Measurements from ENCODE around the gene HSD17B4. TPM values are rescaled to one million over a fixed set of nuclear protein-coding genes. Genes with fewer than 3 reads are reported as not detected.

HSD17B4 gene
- total and polyA plus RNA-seq, 2 of the 13 experiments (the other 11 are each of a cell fraction or from before 2014, with no cell fraction given): 178 to 399 TPM

DNA sequence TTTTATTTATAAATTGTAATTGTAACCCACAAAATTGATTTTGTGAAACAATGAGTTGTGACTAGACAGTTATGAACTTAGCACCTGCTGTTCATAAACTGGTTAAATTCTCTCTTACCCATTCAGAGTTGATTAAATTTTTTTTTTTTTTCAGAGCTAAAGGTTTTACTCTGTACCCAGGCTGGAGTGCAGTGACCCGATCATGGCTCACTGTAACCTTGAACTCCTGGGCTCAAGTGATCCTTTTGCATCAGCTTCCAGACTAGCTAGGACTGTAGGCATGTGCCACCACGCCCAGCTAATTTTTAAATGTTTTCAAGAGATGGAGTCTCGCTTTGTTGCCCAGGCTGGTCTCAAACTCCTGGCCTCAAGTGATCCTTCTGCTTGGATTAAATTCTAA is 1.9 kb downstream of the HSD17B4 start (continued):
- TF ChIP-seq SP1 (IDR thresholded peaks at IDR 0.05) (no peak), SP1 (CRISPR knock-in tag; IDR thresholded peaks at IDR 0.05) (no peak), SUZ12 (IDR thresholded peaks at IDR 0.05; ENCODE audit: low read depth, low read length) (no peak), ZMYM2 (CRISPR knock-in tag; IDR thresholded peaks at IDR 0.05) (no peak), BORCS8-MEF2B (CRISPR knock-in tag; IDR thresholded peaks at IDR 0.05) (no peak), POLR2AphosphoS2 (IDR thresholded peaks at IDR 0.05; ENCODE audit: low read depth, low read length) (no peak), CAMTA2 (CRISPR knock-in tag; IDR thresholded peaks at IDR 0.05; ENCODE audit: borderline replicate concordance) (no peak), SAP130 (CRISPR knock-in tag; IDR thresholded peaks at IDR 0.05; ENCODE audit: low read depth) (0 out of 2 replicates have a peak, but pooled peaks have one; percentile 12), THAP11 (CRISPR knock-in tag; IDR thresholded peaks at IDR 0.05) (0 out of 2 replicates have a peak, but pooled peaks have one; percentile 21), ZNF790 (CRISPR knock-in tag; IDR thresholded peaks at IDR 0.05; ENCODE audit: borderline replicate concordance) (no peak), ZNF564 (CRISPR knock-in tag; IDR thresholded peaks at IDR 0.05) (no peak), ZNF224 (CRISPR knock-in tag; IDR thresholded peaks at IDR 0.05) (no peak), ZNF766 (CRISPR knock-in tag; IDR thresholded peaks at IDR 0.05; ENCODE audit: borderline replicate concordance) (no peak), ESRRA (CRISPR knock-in tag; IDR thresholded peaks at IDR 0.05; ENCODE audit: low read depth) (no peak), ZZZ3 (CRISPR knock-in tag; IDR thresholded peaks at IDR 0.05; ENCODE audit: borderline replicate concordance) (no peak), ZBTB3 (CRISPR knock-in tag; IDR thresholded peaks at IDR 0.05; ENCODE audit: borderline replicate concordance, low read depth) (no peak), MIER2 (CRISPR knock-in tag; IDR thresholded peaks at IDR 0.05) (no peak), POLR2A (IDR thresholded peaks at IDR 0.05; ENCODE audit: insufficient read depth in 1 of 2, low read depth in 2 of 2, low read length in 2 of 2) (no peak), RBM39 (IDR thresholded peaks at IDR 0.05; ENCODE audit: low read depth, low read length, poor library complexity, severe bottlenecking) (no peak), ATF1 (CRISPR knock-in tag; IDR thresholded peaks at IDR 0.05) (no peak), PHF20 (CRISPR knock-in tag; IDR thresholded peaks at IDR 0.05) (no peak)
- TF ChIP-seq, protein P1, sequence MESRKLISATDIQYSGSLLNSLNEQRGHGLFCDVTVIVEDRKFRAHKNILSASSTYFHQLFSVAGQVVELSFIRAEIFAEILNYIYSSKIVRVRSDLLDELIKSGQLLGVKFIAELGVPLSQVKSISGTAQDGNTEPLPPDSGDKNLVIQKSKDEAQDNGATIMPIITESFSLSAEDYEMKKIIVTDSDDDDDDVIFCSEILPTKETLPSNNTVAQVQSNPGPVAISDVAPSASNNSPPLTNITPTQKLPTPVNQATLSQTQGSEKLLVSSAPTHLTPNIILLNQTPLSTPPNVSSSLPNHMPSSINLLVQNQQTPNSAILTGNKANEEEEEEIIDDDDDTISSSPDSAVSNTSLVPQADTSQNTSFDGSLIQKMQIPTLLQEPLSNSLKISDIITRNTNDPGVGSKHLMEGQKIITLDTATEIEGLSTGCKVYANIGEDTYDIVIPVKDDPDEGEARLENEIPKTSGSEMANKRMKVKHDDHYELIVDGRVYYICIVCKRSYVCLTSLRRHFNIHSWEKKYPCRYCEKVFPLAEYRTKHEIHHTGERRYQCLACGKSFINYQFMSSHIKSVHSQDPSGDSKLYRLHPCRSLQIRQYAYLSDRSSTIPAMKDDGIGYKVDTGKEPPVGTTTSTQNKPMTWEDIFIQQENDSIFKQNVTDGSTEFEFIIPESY (CRISPR knock-in tag; IDR thresholded peaks at IDR 0.05): no peak
- TF ChIP-seq, protein P2, sequence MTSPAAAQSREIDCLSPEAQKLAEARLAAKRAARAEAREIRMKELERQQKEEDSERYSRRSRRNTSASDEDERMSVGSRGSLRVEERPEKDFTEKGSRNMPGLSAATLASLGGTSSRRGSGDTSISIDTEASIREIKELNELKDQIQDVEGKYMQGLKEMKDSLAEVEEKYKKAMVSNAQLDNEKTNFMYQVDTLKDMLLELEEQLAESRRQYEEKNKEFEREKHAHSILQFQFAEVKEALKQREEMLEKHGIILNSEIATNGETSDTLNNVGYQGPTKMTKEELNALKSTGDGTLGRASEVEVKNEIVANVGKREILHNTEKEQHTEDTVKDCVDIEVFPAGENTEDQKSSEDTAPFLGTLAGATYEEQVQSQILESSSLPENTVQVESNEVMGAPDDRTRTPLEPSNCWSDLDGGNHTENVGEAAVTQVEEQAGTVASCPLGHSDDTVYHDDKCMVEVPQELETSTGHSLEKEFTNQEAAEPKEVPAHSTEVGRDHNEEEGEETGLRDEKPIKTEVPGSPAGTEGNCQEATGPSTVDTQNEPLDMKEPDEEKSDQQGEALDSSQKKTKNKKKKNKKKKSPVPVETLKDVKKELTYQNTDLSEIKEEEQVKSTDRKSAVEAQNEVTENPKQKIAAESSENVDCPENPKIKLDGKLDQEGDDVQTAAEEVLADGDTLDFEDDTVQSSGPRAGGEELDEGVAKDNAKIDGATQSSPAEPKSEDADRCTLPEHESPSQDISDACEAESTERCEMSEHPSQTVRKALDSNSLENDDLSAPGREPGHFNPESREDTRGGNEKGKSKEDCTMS (CRISPR knock-in tag; conservative IDR thresholded peaks at IDR 0.05): no peak
- TF ChIP-seq, protein P3, sequence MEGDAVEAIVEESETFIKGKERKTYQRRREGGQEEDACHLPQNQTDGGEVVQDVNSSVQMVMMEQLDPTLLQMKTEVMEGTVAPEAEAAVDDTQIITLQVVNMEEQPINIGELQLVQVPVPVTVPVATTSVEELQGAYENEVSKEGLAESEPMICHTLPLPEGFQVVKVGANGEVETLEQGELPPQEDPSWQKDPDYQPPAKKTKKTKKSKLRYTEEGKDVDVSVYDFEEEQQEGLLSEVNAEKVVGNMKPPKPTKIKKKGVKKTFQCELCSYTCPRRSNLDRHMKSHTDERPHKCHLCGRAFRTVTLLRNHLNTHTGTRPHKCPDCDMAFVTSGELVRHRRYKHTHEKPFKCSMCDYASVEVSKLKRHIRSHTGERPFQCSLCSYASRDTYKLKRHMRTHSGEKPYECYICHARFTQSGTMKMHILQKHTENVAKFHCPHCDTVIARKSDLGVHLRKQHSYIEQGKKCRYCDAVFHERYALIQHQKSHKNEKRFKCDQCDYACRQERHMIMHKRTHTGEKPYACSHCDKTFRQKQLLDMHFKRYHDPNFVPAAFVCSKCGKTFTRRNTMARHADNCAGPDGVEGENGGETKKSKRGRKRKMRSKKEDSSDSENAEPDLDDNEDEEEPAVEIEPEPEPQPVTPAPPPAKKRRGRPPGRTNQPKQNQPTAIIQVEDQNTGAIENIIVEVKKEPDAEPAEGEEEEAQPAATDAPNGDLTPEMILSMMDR (CRISPR knock-in tag; IDR thresholded peaks at IDR 0.05): no peak
- TF ChIP-seq, protein P4, sequence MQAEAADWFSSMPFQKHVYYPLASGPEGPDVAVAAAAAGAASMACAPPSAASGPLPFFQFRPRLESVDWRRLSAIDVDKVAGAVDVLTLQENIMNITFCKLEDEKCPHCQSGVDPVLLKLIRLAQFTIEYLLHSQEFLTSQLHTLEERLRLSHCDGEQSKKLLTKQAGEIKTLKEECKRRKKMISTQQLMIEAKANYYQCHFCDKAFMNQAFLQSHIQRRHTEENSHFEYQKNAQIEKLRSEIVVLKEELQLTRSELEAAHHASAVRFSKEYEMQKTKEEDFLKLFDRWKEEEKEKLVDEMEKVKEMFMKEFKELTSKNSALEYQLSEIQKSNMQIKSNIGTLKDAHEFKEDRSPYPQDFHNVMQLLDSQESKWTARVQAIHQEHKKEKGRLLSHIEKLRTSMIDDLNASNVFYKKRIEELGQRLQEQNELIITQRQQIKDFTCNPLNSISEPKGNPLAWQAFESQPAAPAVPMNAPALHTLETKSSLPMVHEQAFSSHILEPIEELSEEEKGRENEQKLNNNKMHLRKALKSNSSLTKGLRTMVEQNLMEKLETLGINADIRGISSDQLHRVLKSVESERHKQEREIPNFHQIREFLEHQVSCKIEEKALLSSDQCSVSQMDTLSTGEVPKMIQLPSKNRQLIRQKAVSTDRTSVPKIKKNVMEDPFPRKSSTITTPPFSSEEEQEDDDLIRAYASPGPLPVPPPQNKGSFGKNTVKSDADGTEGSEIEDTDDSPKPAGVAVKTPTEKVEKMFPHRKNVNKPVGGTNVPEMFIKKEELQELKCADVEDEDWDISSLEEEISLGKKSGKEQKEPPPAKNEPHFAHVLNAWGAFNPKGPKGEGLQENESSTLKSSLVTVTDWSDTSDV (CRISPR knock-in tag; IDR thresholded peaks at IDR 0.05): no peak
